ENCODE data around the gene GDE1.

GRCh38 chr16:19458722-19459379 is 63.0 kb downstream of the GDE1 start:
- TF ChIP-seq POLR2AphosphoS5 (IDR thresholded peaks at IDR 0.05) (no peak), CTCF (IDR thresholded peaks at IDR 0.05) (no peak)
